Ectodermal cell (in vitro differentiated cells): ENCODE results near the gene UNC93A.
"Not testable (repeated sequence)": the region's sequence is repeated elsewhere in the genome, so short reads cannot be mapped to it uniquely, and the experiment has no call there.

ENCODE experiments used
- H3K27ac ChIP-seq: 2 replicates; pipeline ENCODE4 v1.7.0; 2013; ENCODE audit warnings: mild to moderate bottlenecking, low read depth, low read length; ENCODE audit not compliant: insufficient read depth, poor library complexity, severe bottlenecking
- H3K27me3 ChIP-seq: 2 replicates; pipeline ENCODE4 v1.7.0; 2013; ENCODE audit warnings: mild to moderate bottlenecking, low read length; ENCODE audit not compliant: insufficient read depth, control insufficient read depth, poor library complexity, severe bottlenecking
- H3K36me3 ChIP-seq: one replicate; pipeline ENCODE4 v1.7.0; 2013; ENCODE audit warnings: low read length; ENCODE audit not compliant: control insufficient read depth, insufficient read depth
- H3K4me1 ChIP-seq: one replicate; pipeline ENCODE4 v1.7.0; 2013; ENCODE audit warnings: low read length; ENCODE audit not compliant: control insufficient read depth, insufficient read depth
- H3K4me3 ChIP-seq: 2 replicates; pipeline ENCODE4 v1.7.0; 2013; ENCODE audit warnings: low read depth, low read length, control low read depth; ENCODE audit not compliant: insufficient read depth
- H3K9me3 ChIP-seq: 2 replicates; pipeline ENCODE4 v1.7.0; 2013; ENCODE audit warnings: mild to moderate bottlenecking, low read length, moderate library complexity; ENCODE audit not compliant: control insufficient read depth
- WGBS, 2 experiments: methylation state at CpG; one replicate each; pipeline ENCODE4 v1.1.7; 2013; ENCODE audit warnings: missing lambda C conversion rate in 2 of 2; 5-methylcytosine and 5-hydroxymethylcytosine counted together

UNC93A gene

DNA sequence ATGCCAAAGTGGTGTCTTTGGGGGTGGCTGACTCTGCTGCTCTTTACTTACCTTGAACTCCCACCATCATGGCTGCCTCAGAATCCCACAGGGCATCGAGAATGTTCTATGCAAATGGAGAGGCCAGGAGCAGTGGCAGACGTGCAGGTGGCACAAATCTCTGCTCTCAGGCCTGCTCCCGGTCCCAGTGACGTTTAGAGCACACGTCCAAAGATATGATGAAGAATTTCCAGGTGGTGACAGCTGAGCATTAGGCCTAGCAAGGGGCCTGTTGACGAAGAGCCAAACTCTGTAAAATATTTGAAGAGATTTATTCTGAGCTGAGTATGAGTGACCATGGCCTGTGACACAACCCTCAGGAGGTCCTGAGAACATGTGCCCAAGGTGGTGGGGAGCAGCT is 19.0 kb upstream of the UNC93A start:
- no peaks in the 10 kb centered on the region for H3K9me3 ChIP-seq
- H3K27ac ChIP-seq = no peak overlapping the region
- H3K27me3 ChIP-seq = no peaks in the 10 kb centered on the region
- no peaks in the 10 kb centered on the region for H3K4me1 ChIP-seq
- H3K36me3 ChIP-seq = no peaks in the 10 kb centered on the region
- 94 to 95% methylated on average over 6 of the region's 6 CpGs for WGBS, 2 experiments
- no peak overlapping the region for H3K4me3 ChIP-seq

GRCh38 chr6:167272696-167273379 is 18.3 kb upstream of the UNC93A start:
- H3K9me3 ChIP-seq = no peaks in the 10 kb centered on the region
- no peaks in the 10 kb centered on the region for H3K36me3 ChIP-seq
- no peak overlapping the region for H3K27ac ChIP-seq
- 86 to 88% methylated on average over 11 of the region's 11 CpGs for WGBS, 2 experiments
- no peak overlapping the region for H3K4me3 ChIP-seq
- no peaks in the 10 kb centered on the region for H3K4me1 ChIP-seq
- no peaks in the 10 kb centered on the region for H3K27me3 ChIP-seq

- 88% methylated on average over 6 of the region's 6 CpGs for WGBS, 2 experiments
- no peaks in the 10 kb centered on the region for H3K4me1 ChIP-seq
- H3K27me3 ChIP-seq = no peaks in the 10 kb centered on the region
- no peaks in the 10 kb centered on the region for H3K9me3 ChIP-seq
- H3K27ac ChIP-seq = no peak overlapping the region
- H3K36me3 ChIP-seq = no peaks in the 10 kb centered on the region
- H3K4me3 ChIP-seq = no peak overlapping the region
These were observed 16.8 kb upstream of the UNC93A start for GRCh38 chr6:167274270-167274669.

DNA sequence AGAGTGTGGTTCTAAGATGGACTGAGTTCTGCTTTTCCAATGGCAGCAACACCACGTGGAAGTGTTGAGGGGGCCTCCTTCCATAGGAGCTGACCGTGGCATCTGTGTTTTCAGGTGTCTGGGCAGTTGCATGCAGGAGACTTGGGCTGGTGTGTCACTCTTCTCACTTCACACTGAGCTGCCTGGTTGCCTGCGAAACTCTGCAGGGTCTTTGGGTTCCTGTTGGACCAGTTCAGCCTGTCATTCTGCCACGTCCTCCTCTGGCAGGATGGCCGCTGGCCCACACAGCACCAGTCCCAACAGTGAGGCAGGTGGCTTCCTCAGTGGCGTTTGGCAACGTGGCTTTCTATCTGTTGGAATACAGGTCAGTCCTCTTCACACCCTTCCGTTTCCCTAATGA is 16.1 kb upstream of the UNC93A start:
- Histone ChIP-seq H3K27ac (no peak overlapping the region), H3K27me3 (no peaks in the 10 kb centered on the region), H3K4me1 (peaks cover 6% of the 10 kb centered on the region), H3K36me3 (no peaks in the 10 kb centered on the region), H3K9me3 (no peaks in the 10 kb centered on the region), H3K4me3 (no peak overlapping the region)
- WGBS, 2 experiments = 90 to 93% methylated on average over 8 of the region's 8 CpGs

- peaks cover 10% of the 10 kb centered on the region for H3K4me1 ChIP-seq
- H3K27me3 ChIP-seq = no peaks in the 10 kb centered on the region
- H3K36me3 ChIP-seq = no peaks in the 10 kb centered on the region
- H3K4me3 ChIP-seq = no peak overlapping the region
- WGBS, 2 experiments = 93 to 94% methylated on average over 4 of the region's 4 CpGs
- no peaks in the 10 kb centered on the region for H3K9me3 ChIP-seq
- H3K27ac ChIP-seq = no peak overlapping the region
These were observed 15.7 kb upstream of the UNC93A start for GRCh38 chr6:167275436-167275835.

- 84 to 85% methylated on average over 13 of the region's 13 CpGs for WGBS, 2 experiments
- H3K27me3 ChIP-seq = no peaks in the 10 kb centered on the region
- H3K4me1 ChIP-seq = peaks cover 12% of the 10 kb centered on the region
These were observed 14.2 kb upstream of the UNC93A start for GRCh38 chr6:167276772-167277533.

DNA sequence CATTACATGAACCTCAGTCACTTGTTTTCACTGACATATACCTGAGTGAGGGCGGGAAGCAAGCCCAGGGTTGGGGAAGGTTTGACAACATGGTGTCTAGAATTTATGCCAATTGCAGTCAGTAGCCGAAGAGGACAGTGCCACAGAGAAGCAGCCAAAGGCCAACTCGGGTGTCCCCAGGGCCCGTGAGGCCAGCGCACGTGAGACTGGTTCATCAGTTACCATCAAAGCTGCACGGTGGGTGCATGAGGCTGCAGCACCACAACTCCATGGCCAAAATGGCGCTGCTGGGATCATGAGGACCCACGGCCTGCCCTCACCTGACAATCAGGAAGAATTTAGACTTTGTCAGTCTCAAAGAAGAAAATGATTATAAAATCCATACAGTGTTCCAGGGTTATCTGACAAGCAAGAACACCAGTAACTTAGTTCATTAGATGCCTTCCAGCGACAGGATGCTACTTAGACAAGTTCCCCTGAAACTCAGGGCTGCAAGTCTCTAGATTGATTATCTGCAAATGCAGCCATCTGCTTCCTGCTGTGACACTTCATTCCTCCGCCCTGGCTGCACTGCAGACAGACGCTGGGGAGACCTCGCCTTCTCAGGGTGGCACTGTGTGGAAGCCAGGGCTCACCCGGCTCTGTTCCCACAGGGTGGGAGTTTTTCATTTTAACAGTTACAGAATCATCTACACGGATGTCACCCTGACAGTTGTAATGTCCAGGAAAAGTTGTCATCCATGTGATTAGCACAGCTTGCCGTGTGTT is 12.8 kb upstream of the UNC93A start:
- H3K4me1 ChIP-seq = peaks cover 12% of the 10 kb centered on the region
- not testable (repeated sequence) for H3K9me3 ChIP-seq, H3K4me3 ChIP-seq, H3K27ac ChIP-seq, H3K36me3 ChIP-seq, H3K27me3 ChIP-seq
- 84 to 87% methylated on average over 11 to 12 of the region's 16 CpGs for WGBS, 2 experiments

More at GRCh38 chr6:167276772-167277533, 14.2 kb upstream of the UNC93A start:
- Histone ChIP-seq H3K9me3 (no peaks in the 10 kb centered on the region), H3K27ac (no peak overlapping the region), H3K4me3 (no peak overlapping the region), H3K36me3 (no peaks in the 10 kb centered on the region)

DNA sequence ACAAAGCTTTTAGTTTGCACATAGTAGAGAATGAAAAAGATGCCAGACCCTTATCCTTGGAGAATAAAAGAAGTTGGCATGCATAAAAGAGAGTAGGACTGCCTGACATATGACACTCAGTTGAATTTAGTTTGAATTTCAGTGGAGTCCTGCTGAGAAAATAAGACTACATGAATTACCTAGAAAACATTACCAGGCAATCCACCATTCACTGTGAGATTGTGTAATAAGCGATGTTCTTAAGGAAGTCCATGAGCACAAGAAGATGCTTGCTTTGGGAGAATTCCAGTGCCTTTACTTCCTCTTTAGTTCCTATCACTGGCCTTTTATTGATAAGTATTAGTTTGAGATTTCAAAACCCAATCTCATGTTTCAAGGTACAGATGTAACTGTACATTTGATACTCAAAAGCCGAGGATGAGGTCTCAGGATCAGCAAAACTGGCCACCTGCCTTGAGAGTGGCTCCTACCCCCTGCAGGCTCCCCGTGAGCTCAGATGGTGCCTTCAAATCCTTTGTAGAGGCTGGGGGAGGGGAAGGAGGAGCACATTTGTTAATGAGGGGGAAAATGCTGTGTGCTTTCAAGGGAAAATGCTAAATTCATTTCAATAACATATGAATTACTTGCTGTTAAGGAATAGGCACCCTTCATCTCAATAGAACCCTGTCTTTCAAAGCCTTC is 11.2 kb upstream of the UNC93A start:
- Histone ChIP-seq H3K27ac (no peak overlapping the region), H3K36me3 (no peaks in the 10 kb centered on the region), H3K9me3 (no peaks in the 10 kb centered on the region), H3K4me3 (no peak overlapping the region), H3K4me1 (peaks cover 12% of the 10 kb centered on the region), H3K27me3 (no peaks in the 10 kb centered on the region)
- 20 to 30% methylated on average over 2 to 3 of the region's 3 CpGs for WGBS, 2 experiments

- not testable (repeated sequence) for H3K27ac ChIP-seq, H3K27me3 ChIP-seq, H3K36me3 ChIP-seq, H3K9me3 ChIP-seq, H3K4me3 ChIP-seq
- 61 to 62% methylated on average over 5 of the region's 5 CpGs for WGBS, 2 experiments
- peaks cover 12% of the 10 kb centered on the region for H3K4me1 ChIP-seq
These were observed 10.6 kb upstream of the UNC93A start for GRCh38 chr6:167280466-167280865.

GRCh38 chr6:167282165-167282564 is 8.9 kb upstream of the UNC93A start:
- Histone ChIP-seq H3K27me3 (no peaks in the 10 kb centered on the region), H3K9me3 (no peaks in the 10 kb centered on the region), H3K27ac (no peak overlapping the region), H3K4me3 (no peak overlapping the region), H3K4me1 (peaks cover 12% of the 10 kb centered on the region), H3K36me3 (no peaks in the 10 kb centered on the region)
